Measurements from ENCODE around the gene FARP1.
A peak's percentile ranks its signal among the peaks of the same experiment; 100 is the strongest.

FARP1 gene

GRCh38 chr13:98201189-98201588, 58.3 kb downstream of the FARP1 start:
- DNase-seq = no peak

GRCh38 chr13:98201984-98202383, 59.1 kb downstream of the FARP1 start:
- no peak for DNase-seq

GRCh38 chr13:98203646-98204326, 60.9 kb downstream of the FARP1 start:
- DNase-seq = peak; percentile 79

- no peak for DNase-seq
These were observed 61.7 kb downstream of the FARP1 start for GRCh38 chr13:98204546-98204945.

GRCh38 chr13:98206946-98207345, 64.1 kb downstream of the FARP1 start:
- peak; percentile 90 for DNase-seq

GRCh38 chr13:98207416-98207815, 64.5 kb downstream of the FARP1 start:
- peak; percentile 63 for DNase-seq

- no peak for DNase-seq
These were observed 65.7 kb downstream of the FARP1 start for GRCh38 chr13:98208606-98209005.

- no peak for DNase-seq
These were observed 69.9 kb downstream of the FARP1 start for GRCh38 chr13:98212763-98213162.

GRCh38 chr13:98213354-98213753, 70.5 kb downstream of the FARP1 start:
- no peak for DNase-seq

GRCh38 chr13:98214008-98214643, 71.2 kb downstream of the FARP1 start:
- peak; percentile 52 for DNase-seq

- no peak for DNase-seq
These were observed 71.8 kb downstream of the FARP1 start for GRCh38 chr13:98214707-98215106.

- no peak for DNase-seq
These were observed 72.6 kb downstream of the FARP1 start for GRCh38 chr13:98215508-98215907.

GRCh38 chr13:98216135-98216565, 73.3 kb downstream of the FARP1 start:
- peak; percentile 93 for DNase-seq

GRCh38 chr13:98216711-98217285, 73.9 kb downstream of the FARP1 start:
- DNase-seq = no peak

- no peak for DNase-seq
These were observed 74.7 kb downstream of the FARP1 start for GRCh38 chr13:98217597-98217996.

GRCh38 chr13:98219685-98220084, 76.8 kb downstream of the FARP1 start:
- DNase-seq = no peak

- DNase-seq = no peak
These were observed 77.4 kb downstream of the FARP1 start for GRCh38 chr13:98220271-98220791.

- DNase-seq = no peak
These were observed 78.3 kb downstream of the FARP1 start for GRCh38 chr13:98221234-98221633.

GRCh38 chr13:98222081-98222554, 79.2 kb downstream of the FARP1 start:
- peak; percentile 66 for DNase-seq

GRCh38 chr13:98222816-98223215, 79.9 kb downstream of the FARP1 start:
- DNase-seq = no peak

- no peak for DNase-seq
These were observed 80.8 kb downstream of the FARP1 start for GRCh38 chr13:98223741-98224140.

- DNase-seq = no peak
These were observed 81.7 kb downstream of the FARP1 start for GRCh38 chr13:98224557-98224956.

Measured in fibroblast of skin of back (primary cell).